Hepatocyte (in vitro differentiated cells): ENCODE measurements around the gene CNGA3. TPM values are rescaled to one million over a fixed set of nuclear protein-coding genes. Genes with fewer than 3 reads are reported as not detected.

ENCODE experiments used
- DNase-seq: peaks from one replicate; pipeline ENCODE4 v3.0.0-alpha.2; 2016; ENCODE audit warnings: low spot score
- H2AFZ ChIP-seq: fragments of 200-600 bp; sonication (generic); 2 replicates; pipeline ENCODE4 v1.6.0; 2016; ENCODE audit warnings: antibody characterized with exemption, mild to moderate bottlenecking
- H3K27ac ChIP-seq: fragments of 200-600 bp; sonication (generic); 2 replicates; pipeline ENCODE4 v1.5.1; 2016; ENCODE audit warnings: mild to moderate bottlenecking
- H3K27me3 ChIP-seq: fragments of 200-600 bp; sonication (generic); 2 replicates; pipeline ENCODE4 v1.6.1; 2016
- H3K36me3 ChIP-seq: fragments of 200-600 bp; sonication (generic); replicated peaks from 2 replicates; pipeline ENCODE4 v1.5.1; 2016; ENCODE audit warnings: low read depth; ENCODE audit not compliant: insufficient read depth
- H3K4me1 ChIP-seq: fragments of 200-600 bp; sonication (generic); 2 replicates; pipeline ENCODE4 v1.5.1; 2016; ENCODE audit warnings: mild to moderate bottlenecking, moderate library complexity; ENCODE audit not compliant: insufficient read depth
- H3K4me2 ChIP-seq: fragments of 200-600 bp; sonication (generic); 2 replicates; pipeline ENCODE4 v1.6.0; 2016
- H3K4me3 ChIP-seq: fragments of 200-600 bp; sonication (generic); 2 replicates; pipeline ENCODE4 v1.5.1; 2016; ENCODE audit warnings: mild to moderate bottlenecking
- H3K79me2 ChIP-seq: fragments of 200-600 bp; sonication (generic); 2 replicates; pipeline ENCODE4 v1.6.0; 2017; ENCODE audit warnings: mild to moderate bottlenecking
- H3K9me2 ChIP-seq: fragments of 200-600 bp; sonication (generic); replicated peaks from 2 replicates; pipeline ENCODE4 v1.6.0; 2017; ENCODE audit warnings: mild to moderate bottlenecking; ENCODE audit not compliant: insufficient read depth
- H3K9me3 ChIP-seq: fragments of 200-600 bp; sonication (generic); 2 replicates; pipeline ENCODE4 v1.5.1; 2016; ENCODE audit warnings: low read depth, mild to moderate bottlenecking
- H4K20me1 ChIP-seq: fragments of 200-600 bp; sonication (generic); 2 replicates; pipeline ENCODE4 v1.6.0; 2016; ENCODE audit warnings: mild to moderate bottlenecking; ENCODE audit not compliant: insufficient read depth, poor library complexity, severe bottlenecking
- EZH2 ChIP-seq: fragments of 200-600 bp; sonication (generic); IDR thresholded peaks from 2 replicates; pipeline ENCODE4 v1.6.1; 2016; ENCODE audit warnings: antibody characterized with exemption, mild to moderate bottlenecking, borderline replicate concordance
- EZH2phosphoT487 ChIP-seq: fragments of 200-600 bp; sonication (generic); IDR thresholded peaks from one replicate; pipeline ENCODE4 v1.6.1; 2018; ENCODE audit warnings: antibody characterized with exemption, mild to moderate bottlenecking, low read depth, moderate library complexity; ENCODE audit not compliant: unreplicated experiment, severe bottlenecking
- WGBS: methylation state at CpG from one replicate; pipeline ENCODE4 v1.1.6; 2016; ENCODE audit warnings: low lambda C conversion rate; ENCODE audit errors: missing lambda C conversion rate; 5-methylcytosine and 5-hydroxymethylcytosine counted together
- polyA plus RNA-seq: library from polyadenylated mRNA; unstranded; fragments of >200 nt; fragmentation: Nextera tagmentation; extraction: Ambion mirVana; gene quantifications from 2 replicates; pipeline ENCODE4 v1.2.1, GENCODE V29; 2016
- total RNA-seq: library from RNA; depleted of rRNA; stranded (reverse); fragments of >200 nt; gene quantifications from 2 replicates; pipeline ENCODE4 v1.2.3, GENCODE V29; 2014
- TF ChIP-seq, protein P1 (sequence below): fragments of 200-600 bp; sonication (generic); IDR thresholded peaks from 2 replicates; pipeline ENCODE4 v1.5.1; 2016; ENCODE audit warnings: antibody characterized with exemption, mild to moderate bottlenecking; ENCODE audit not compliant: poor library complexity

The CNGA3 gene
- total and polyA plus RNA-seq, 2 experiments from 2014 or later = 0.13 TPM; not detected in 1

DNA sequence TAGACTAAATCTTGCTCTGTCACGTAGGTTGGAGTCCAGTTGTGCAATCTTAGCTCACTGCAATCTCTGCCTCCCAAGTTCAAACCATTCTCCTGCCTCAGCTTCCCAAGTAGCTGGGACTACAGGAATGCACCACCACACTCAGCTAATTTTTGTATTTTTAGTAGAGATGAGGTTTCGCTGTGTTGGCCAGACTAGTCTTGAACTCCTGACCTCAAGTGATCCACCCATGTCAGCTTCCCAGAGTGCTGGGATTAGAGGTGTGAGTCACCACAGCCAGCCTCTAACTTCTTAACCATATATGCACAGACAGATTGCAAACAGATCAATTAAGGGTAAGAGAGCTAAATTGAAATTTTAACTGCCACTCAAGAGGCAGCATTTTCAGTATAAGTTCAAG is 22.1 kb upstream of the CNGA3 start:
- TF ChIP-seq EZH2 (no peak), EZH2phosphoT487 (no peak)
- TF ChIP-seq, protein P1, sequence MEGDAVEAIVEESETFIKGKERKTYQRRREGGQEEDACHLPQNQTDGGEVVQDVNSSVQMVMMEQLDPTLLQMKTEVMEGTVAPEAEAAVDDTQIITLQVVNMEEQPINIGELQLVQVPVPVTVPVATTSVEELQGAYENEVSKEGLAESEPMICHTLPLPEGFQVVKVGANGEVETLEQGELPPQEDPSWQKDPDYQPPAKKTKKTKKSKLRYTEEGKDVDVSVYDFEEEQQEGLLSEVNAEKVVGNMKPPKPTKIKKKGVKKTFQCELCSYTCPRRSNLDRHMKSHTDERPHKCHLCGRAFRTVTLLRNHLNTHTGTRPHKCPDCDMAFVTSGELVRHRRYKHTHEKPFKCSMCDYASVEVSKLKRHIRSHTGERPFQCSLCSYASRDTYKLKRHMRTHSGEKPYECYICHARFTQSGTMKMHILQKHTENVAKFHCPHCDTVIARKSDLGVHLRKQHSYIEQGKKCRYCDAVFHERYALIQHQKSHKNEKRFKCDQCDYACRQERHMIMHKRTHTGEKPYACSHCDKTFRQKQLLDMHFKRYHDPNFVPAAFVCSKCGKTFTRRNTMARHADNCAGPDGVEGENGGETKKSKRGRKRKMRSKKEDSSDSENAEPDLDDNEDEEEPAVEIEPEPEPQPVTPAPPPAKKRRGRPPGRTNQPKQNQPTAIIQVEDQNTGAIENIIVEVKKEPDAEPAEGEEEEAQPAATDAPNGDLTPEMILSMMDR = no peak
- WGBS = 73% methylated on average over 2 of the region's 2 CpGs

DNA sequence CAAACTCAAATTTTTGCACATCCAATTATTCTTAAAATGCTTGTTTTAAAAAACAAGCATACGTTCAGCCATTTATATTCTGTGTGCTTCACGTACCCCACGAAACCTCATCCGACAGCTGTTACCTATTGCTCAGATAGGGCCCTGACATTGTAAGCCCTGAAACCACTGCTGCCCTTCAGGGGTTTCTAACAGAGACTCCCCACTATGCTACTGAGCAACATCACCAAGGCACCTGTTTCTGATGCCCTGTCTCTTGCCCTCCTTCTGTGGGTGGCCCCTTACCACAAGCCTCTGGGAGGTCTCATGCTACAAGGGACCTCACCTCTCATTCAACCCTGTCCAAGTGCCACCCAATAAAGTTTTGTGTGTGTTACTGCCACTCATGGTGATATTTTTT is 18.5 kb upstream of the CNGA3 start:
- Histone ChIP-seq H3K36me3 (no peaks in the 10 kb centered on the region), H2AFZ (no peak overlapping the region), H3K4me2 (no peak overlapping the region), H3K27ac (no peak overlapping the region), H3K27me3 (no peaks in the 10 kb centered on the region), H4K20me1 (no peaks in the 10 kb centered on the region), H3K4me3 (no peak overlapping the region), H3K79me2 (no peaks in the 10 kb centered on the region), H3K9me2 (no peaks in the 10 kb centered on the region), H3K9me3 (no peaks in the 10 kb centered on the region), H3K4me1 (no peaks in the 10 kb centered on the region)
- 100% methylated on average over 4 of the region's 4 CpGs for WGBS
- DNase-seq = no peak
- TF ChIP-seq, protein P1 = no peak
- TF ChIP-seq EZH2 = no peak
- TF ChIP-seq EZH2phosphoT487 = no peak

More for the DNA sequence above, 22.1 kb upstream of the CNGA3 start:
- H4K20me1 ChIP-seq = no peaks in the 10 kb centered on the region
- H3K4me3 ChIP-seq = no peak overlapping the region
- no peaks in the 10 kb centered on the region for H3K79me2 ChIP-seq
- no peak overlapping the region for H2AFZ ChIP-seq
- H3K27me3 ChIP-seq = no peaks in the 10 kb centered on the region
- no peak overlapping the region for H3K27ac ChIP-seq
- no peaks in the 10 kb centered on the region for H3K9me3 ChIP-seq
- no peak for DNase-seq
- no peaks in the 10 kb centered on the region for H3K9me2 ChIP-seq
- no peak overlapping the region for H3K4me2 ChIP-seq
- no peaks in the 10 kb centered on the region for H3K4me1 ChIP-seq
- no peaks in the 10 kb centered on the region for H3K36me3 ChIP-seq

DNA sequence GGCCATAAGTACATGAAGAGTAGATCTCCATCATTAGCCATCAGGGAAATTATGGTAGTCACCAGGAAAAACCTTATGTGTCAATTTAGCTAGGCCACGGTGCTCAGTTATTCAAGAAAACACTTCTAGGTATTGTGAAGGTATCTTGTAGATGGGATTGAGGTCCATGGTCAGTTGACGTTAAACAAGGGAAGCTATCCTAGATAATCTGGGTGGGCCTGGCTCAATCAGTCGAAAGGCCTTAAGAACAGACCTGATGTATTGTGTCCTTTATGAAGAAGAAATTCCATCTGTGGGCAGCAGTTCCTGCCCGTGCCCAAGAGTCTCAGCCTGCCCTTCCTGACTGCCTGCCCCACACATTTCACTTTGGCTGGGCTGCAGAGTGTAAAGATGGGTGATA is 16.7 kb upstream of the CNGA3 start:
- H3K4me3 ChIP-seq = no peak overlapping the region
- TF ChIP-seq, protein P1 = no peak
- no peak for TF ChIP-seq EZH2
- no peak for TF ChIP-seq EZH2phosphoT487
- H3K27me3 ChIP-seq = no peaks in the 10 kb centered on the region
- H3K4me2 ChIP-seq = no peak overlapping the region
- no peaks in the 10 kb centered on the region for H3K4me1 ChIP-seq
- no peaks in the 10 kb centered on the region for H3K9me3 ChIP-seq
- no peak overlapping the region for H2AFZ ChIP-seq
- H3K27ac ChIP-seq = no peak overlapping the region
- H3K9me2 ChIP-seq = no peaks in the 10 kb centered on the region
- H3K79me2 ChIP-seq = no peaks in the 10 kb centered on the region
- no peaks in the 10 kb centered on the region for H3K36me3 ChIP-seq
- no peak for DNase-seq
- WGBS = 86% methylated on average over 4 of the region's 4 CpGs
- no peaks in the 10 kb centered on the region for H4K20me1 ChIP-seq

DNA sequence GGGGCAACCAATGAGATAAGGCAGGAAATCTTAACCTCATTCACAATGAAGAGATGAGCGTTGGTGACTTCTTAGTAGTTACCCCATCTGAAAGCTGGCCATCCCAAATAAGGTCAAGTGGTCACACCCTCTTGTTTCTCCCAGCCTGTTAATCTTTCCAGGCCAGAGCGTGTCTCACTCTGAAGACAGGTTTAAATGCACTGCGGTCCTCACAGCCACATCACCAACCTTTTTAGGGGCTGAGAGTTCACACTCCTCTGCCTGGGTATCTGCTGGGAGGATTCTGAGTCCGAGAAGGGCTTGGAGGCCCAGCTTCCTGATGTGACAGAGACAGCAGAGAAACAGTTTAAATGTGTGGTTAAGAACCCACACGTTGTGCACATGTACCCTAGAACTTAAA is 13.3 kb upstream of the CNGA3 start:
- no peaks in the 10 kb centered on the region for H3K79me2 ChIP-seq
- H3K9me2 ChIP-seq = no peaks in the 10 kb centered on the region
- no peak overlapping the region for H3K4me2 ChIP-seq
- H3K9me3 ChIP-seq = no peaks in the 10 kb centered on the region
- no peak overlapping the region for H3K4me3 ChIP-seq
- no peaks in the 10 kb centered on the region for H3K36me3 ChIP-seq
- H4K20me1 ChIP-seq = no peaks in the 10 kb centered on the region
- H3K27ac ChIP-seq = no peak overlapping the region
- H3K27me3 ChIP-seq = no peaks in the 10 kb centered on the region
- H2AFZ ChIP-seq = no peak overlapping the region
- no peaks in the 10 kb centered on the region for H3K4me1 ChIP-seq
- 87% methylated on average over 5 of the region's 5 CpGs for WGBS
- DNase-seq = no peak
- TF ChIP-seq EZH2 = no peak
- TF ChIP-seq EZH2phosphoT487 = no peak
- TF ChIP-seq, protein P1 = no peak
